Right cardiac atrium (tissue), 5 donors: Measurements from ENCODE around the gene MAML2. TPM values are rescaled to one million over a fixed set of nuclear protein-coding genes. Genes with fewer than 3 reads are reported as not detected.
"Not testable (repeated sequence)": the region's sequence is repeated elsewhere in the genome, so short reads cannot be mapped to it uniquely, and the experiment has no call there.

ENCODE experiments used
- ATAC-seq, 2 donors: fragments of 200-7000 bp; cut with Tn5 transposase; one replicate each; pipeline versions ENCODE4 v1.8.0 to v1.9.1; 2020; ENCODE audit warnings: moderate library complexity in 2 of 2, mild to moderate bottlenecking in 1 of 2
- DNase-seq, 3 donors: peaks; one replicate each; pipeline ENCODE4 v3.0.0-alpha.2; 2020
- H3K27ac ChIP-seq: one replicate; pipeline ENCODE4 v1.5.1; 2013; ENCODE audit warnings: mild to moderate bottlenecking, low read length, control low read depth, moderate library complexity
- H3K27me3 ChIP-seq: one replicate; pipeline ENCODE4 v1.6.1; 2013; ENCODE audit not compliant: control insufficient read depth, insufficient read depth
- H3K4me1 ChIP-seq: one replicate; pipeline ENCODE4 v1.6.1; 2013; ENCODE audit warnings: low read length; ENCODE audit not compliant: control insufficient read depth, insufficient read depth
- H3K4me3 ChIP-seq: one replicate; pipeline ENCODE4 v1.5.1; 2013; ENCODE audit warnings: low read length, control low read depth
- H3K9me3 ChIP-seq: one replicate; pipeline ENCODE4 v1.6.1; 2013; ENCODE audit warnings: low read length; ENCODE audit not compliant: control insufficient read depth
- WGBS: extraction: QIAGEN DNeasy Blood & Tissue Kit; methylation state at CpG from one replicate; pipeline ENCODE4 v1.1.7; 2013; 5-methylcytosine and 5-hydroxymethylcytosine counted together
- intact Hi-C, 4 donors: fragments of 100-400 bp; cut with DNase I; formaldehyde crosslinking; loops; one replicate each; pipeline versions ENCODE4 v1.11.0 to v1.14.0; 2022 to 2023
- polyA plus RNA-seq: library from polyadenylated mRNA; stranded (reverse); fragments of 200-250 nt; gene quantifications from one replicate; pipeline ENCODE4 v1.2.3, GENCODE V29; 2013
- total RNA-seq, 4 donors: library from RNA; stranded (reverse); fragmentation: NEBNext Ultra II Directional; extraction: Animal tissue kit (Norgen Biotek cat#: 25700); gene quantifications; one replicate each; pipeline ENCODE4 v1.2.1, GENCODE V29; 2021
- donor health status: healthy with polysubstance abuse.
- donor health status: DM: no; HTN: yes; CAD: no.
- donor health status: DM: no; HTN: no; CAD: no.
- donor health status: DM: no; HTN: yes; CAD: no; lungs with severe emphysema.
- donor health status: DM: yes; HTN: yes; CAD: no.

The MAML2 gene
- total and polyA plus RNA-seq, 5 donors = 2.7 to 9.9 (median 7.4) TPM

DNA sequence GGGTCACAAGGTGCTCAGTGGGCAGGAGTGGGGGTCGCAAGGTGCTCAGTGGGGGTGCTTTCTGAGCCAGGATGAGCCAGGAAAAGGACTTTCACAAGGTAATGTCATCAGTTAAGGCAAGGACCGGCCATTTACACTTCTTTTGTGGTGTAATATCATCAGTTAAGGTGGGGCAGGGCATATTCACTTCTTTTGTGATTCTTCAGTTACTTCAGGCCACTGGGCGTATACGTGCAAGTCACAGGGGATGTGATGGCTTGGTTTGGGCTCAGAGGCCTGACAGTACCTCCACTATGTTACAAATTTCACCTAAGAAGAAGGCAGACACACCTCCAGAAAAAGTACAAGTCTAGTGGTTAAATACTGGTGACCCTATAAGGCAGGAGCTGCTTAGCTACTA lies 162.1 kb downstream of the MAML2 start:
- DNase-seq, H3K4me3 ChIP-seq, H3K27ac ChIP-seq, ATAC-seq, H3K4me1 ChIP-seq, intact Hi-C loops, H3K27me3 ChIP-seq, H3K9me3 ChIP-seq: not testable (repeated sequence)
- WGBS = 97% methylated on average over 4 of the region's 4 CpGs

DNA sequence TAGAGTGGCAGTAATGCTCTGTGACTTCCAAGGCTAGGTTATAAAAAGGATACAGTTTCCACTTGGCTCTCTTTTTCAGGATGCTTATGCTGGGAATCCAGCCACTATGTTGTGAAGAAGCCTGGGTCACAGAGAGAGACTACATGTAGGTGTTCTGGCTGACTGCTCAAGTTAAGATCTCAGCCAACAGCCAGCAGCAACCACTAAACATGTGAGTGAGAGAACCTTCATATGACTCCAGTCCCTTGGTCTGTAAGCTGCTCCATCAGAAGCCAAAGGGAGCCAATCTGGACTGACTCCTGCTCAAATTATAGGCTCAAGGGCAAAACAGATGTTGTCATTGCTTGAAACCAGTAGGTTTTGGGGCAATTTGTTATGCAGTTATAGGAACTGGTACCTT lies 162.7 kb downstream of the MAML2 start:
- H3K4me3 ChIP-seq = no peak overlapping the region
- intact Hi-C loops = no loop called here
- no peak for DNase-seq
- H3K4me1 ChIP-seq = no peaks in the 10 kb centered on the region
- H3K27ac ChIP-seq = no peak overlapping the region
- no peaks in the 10 kb centered on the region for H3K9me3 ChIP-seq
- no peaks in the 10 kb centered on the region for H3K27me3 ChIP-seq
- ATAC-seq = no peak

DNA sequence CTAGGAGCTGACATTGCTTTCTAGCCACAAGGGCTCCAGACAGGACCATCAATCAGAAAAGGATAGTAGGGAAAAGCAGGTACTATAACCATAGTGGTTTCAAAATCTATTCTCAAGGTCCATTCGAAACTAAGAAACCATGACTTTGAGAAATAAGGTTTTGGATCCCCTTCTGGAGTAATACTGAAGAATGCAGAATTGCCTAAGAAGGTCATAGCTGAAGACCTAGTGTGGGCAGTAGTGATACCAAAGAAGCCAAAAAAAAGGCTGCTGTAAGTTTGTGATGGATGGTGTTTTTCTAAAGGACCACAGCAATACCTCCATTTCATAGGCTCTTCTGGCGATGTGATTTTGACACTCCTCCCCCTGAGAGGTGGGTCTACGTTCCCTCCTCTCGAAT lies 163.1 kb downstream of the MAML2 start:
- 93% methylated on average over 4 of the region's 4 CpGs for WGBS
- ATAC-seq (no peak), DNase-seq (no peak)
- no peaks in the 10 kb centered on the region for H3K4me1 ChIP-seq
- no peaks in the 10 kb centered on the region for H3K27me3 ChIP-seq
- no peak overlapping the region for H3K4me3 ChIP-seq
- intact Hi-C loops = no loop called here
- no peak overlapping the region for H3K27ac ChIP-seq
- no peaks in the 10 kb centered on the region for H3K9me3 ChIP-seq

DNA sequence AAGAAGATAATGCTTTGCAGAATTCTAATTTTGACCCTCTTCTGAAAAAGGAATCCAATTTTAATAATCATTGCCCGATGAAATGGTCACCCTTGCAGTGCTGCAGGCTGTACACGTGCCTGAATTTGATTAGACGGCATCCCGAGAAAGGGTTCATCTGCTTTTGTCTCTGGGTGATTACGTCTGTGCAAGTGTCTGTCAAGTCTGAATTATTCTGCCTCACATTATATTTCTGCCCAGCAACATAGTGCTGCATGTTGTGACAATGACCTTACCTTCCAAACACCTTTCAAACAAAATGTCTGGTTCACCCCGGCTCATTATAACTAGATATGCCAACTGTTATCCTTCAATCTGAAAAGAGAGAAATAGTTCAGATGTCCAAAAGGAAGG lies 164.1 kb downstream of the MAML2 start:
- ATAC-seq = no peak
- H3K27me3 ChIP-seq = no peaks in the 10 kb centered on the region
- no peak for DNase-seq
- WGBS = 86% methylated on average over 6 of the region's 6 CpGs
- H3K27ac ChIP-seq = no peak overlapping the region
- no peak overlapping the region for H3K4me3 ChIP-seq
- H3K9me3 ChIP-seq = no peaks in the 10 kb centered on the region
- no peaks in the 10 kb centered on the region for H3K4me1 ChIP-seq
- intact Hi-C loops = no loop called here

DNA sequence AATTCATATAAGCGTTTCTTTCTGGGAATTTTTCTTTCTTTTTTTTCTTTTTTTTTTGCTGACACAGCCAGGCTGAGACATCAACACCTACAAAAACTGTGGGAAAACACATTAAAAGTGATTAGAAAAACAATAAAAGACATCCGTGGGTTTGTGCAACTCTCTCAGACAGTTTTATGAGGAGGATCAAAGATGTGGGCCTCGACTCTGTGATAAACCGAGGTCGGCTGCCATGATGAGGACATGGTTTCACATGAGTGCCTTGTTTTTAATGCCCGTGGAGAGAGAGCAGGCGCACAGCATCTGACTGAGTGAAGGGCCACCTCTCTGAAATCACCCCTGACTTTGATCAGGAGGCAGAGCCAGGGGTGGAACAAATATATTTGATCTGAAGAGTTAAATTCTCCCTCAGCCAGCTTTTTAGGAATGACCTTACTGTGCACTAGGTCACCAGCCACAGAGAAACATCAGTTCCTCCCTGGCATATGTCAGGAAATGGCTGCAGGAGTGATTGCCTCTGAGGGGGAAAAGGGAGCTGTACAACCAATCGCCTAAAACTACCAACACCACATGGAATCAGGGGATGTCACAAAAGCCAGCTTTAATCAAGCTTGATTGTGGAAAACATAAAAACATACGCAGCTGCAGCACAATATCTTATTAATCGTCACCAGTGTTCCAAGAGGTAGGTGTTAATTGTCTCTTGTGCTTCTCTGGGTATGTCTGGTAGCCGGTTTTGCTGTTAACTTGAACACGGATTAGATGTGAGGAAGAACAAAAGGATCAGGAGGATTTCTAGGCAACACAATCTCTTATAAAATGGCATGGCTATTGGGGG lies 164.7 kb downstream of the MAML2 start:
- 69% methylated on average over 12 of the region's 12 CpGs for WGBS
- no peaks in the 10 kb centered on the region for H3K4me1 ChIP-seq
- ATAC-seq (no peak), DNase-seq (no peak)
- H3K27ac ChIP-seq = no peak overlapping the region
- intact Hi-C loops = no loop called here
- no peaks in the 10 kb centered on the region for H3K9me3 ChIP-seq
- no peak overlapping the region for H3K4me3 ChIP-seq
- H3K27me3 ChIP-seq = no peaks in the 10 kb centered on the region

DNA sequence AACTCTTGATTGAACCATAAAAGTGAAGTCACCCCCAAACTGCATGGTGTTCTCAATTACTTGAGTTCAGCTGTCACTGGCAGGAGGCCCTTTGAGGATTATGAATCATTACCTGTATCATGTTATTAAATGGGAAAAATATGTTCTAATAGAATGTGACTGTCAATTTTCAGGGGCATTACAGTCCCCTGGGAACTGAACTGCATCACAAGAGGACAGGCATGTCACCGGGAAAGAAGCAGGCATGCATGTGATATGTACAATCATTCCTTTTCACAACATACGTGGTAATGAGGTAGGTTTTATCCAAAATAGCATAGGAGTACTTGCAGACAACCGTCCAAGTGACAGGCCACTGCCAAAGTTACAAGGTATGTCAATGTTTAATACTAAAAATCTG lies 165.8 kb downstream of the MAML2 start:
- DNase-seq (no peak), ATAC-seq (no peak)
- Histone ChIP-seq H3K4me1 (no peaks in the 10 kb centered on the region), H3K4me3 (no peak overlapping the region), H3K27ac (no peak overlapping the region), H3K27me3 (no peaks in the 10 kb centered on the region), H3K9me3 (no peaks in the 10 kb centered on the region)
- 80% methylated on average over 3 of the region's 3 CpGs for WGBS
- intact Hi-C loops = no loop called here

DNA sequence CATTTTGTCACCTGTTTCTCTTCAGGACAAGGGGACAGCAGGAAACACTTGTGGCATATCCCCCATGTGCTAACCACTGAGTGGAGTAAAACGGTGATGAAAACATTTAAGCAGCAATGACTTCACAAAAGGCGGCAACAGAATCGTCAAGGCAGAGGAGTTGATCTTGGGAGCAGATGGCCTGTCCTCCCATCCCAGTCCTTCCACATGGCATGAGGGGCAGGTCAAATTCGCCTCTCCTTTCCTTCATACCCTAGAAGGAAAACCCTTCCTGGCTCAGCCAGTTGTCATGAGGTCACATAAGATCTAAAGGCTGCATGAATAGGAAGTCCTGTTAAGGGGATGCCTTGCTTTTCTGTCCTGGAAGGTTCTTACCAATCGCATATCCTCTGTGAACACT lies 169.1 kb downstream of the MAML2 start:
- Histone ChIP-seq H3K9me3 (no peaks in the 10 kb centered on the region), H3K27ac (no peak overlapping the region), H3K27me3 (no peaks in the 10 kb centered on the region), H3K4me1 (no peaks in the 10 kb centered on the region), H3K4me3 (no peak overlapping the region)
- WGBS = 93% methylated on average over 5 of the region's 5 CpGs
- ATAC-seq (no peak), DNase-seq (no peak)
- intact Hi-C loops = no loop called here

DNA sequence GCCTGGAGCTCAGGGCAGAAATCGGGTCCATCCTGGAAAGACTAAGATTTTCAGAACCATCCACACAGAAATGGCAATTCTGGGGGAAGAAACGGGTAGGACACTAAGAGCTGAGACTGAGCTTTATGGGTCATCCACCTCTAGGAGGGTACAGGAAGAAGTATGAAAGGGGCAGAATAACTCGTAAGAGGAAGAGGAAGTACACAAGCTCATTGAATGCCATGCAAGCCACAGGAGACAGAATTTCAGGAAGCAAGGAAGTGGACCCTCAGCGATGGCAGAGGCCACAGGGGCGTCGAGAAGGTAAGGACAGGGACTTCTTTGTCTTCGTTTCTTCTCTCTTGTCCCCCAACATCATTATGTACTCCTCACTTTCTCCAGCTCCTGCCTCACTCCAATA lies 169.6 kb downstream of the MAML2 start:
- ATAC-seq = no peak
- intact Hi-C loops = no loop called here
- WGBS = 79% methylated on average over 7 of the region's 7 CpGs
- Histone ChIP-seq H3K9me3 (no peaks in the 10 kb centered on the region), H3K27ac (no peak overlapping the region), H3K27me3 (no peaks in the 10 kb centered on the region), H3K4me3 (no peak overlapping the region), H3K4me1 (no peaks in the 10 kb centered on the region)
- DNase-seq = no peak

DNA sequence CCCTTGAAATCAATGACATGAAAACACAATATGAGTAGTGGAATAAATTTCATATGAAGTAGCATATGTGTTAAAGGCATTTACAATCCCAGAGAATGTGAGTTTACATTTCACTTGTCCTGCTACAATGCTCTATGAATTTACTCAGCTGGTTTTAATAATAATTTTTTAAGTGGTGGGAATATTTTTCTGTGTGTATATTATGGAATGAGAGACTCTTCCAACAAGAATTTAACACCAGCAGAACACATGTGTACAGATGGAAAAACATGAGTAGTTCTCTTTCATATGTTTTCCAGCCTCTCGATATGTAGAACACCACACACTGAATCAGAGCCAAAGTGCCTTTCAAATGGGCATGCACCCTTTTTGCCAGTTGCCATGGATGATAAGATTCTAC lies 170.4 kb downstream of the MAML2 start:
- WGBS = 85% methylated on average over 1 of the region's 1 CpG
- intact Hi-C loops = no loop called here
- Histone ChIP-seq H3K4me1 (no peaks in the 10 kb centered on the region), H3K27ac (no peak overlapping the region), H3K4me3 (no peak overlapping the region), H3K9me3 (no peaks in the 10 kb centered on the region), H3K27me3 (no peaks in the 10 kb centered on the region)
- ATAC-seq (no peak), DNase-seq (no peak)

DNA sequence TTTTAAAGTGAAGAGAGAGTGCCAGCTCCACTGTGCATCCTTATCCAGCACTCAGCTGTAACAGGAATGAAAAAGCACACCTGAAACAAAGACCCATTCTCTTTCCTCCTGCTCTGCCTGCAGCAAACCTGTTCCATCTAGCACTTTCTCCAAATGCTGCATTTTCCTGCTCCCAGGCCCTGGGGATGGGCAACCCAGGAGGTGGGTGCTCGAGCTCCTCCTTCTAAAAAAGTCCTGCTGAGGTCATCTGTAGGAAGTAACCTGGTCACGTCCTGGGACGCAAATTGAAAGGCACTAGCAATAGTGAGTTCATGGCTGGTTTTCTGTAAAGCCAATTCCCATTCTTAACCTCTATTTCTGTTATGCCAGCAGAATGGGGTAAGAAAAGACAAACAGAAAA lies 173.7 kb downstream of the MAML2 start:
- no peak for DNase-seq
- ATAC-seq = no peak

DNA sequence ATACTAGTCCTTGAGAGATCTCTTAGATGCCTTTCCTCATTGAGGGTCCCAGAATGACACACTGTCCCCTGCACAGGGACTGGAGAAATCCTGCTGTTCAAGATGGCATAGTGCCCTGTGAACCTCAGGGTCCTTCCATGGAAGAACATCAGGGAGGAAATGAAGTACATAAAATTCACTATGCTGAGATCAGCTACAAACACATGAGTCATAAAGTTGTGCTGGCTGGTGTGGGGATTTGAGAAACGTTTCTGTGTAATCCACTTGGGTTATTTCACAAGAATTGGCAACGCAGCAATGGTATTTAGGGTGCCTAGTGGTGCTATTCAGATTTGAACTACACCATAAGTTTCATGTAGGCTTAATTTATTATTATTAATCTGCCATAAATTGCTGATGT lies 174.4 kb downstream of the MAML2 start:
- ATAC-seq (peak; percentile 86 to 88), DNase-seq (peak in 2 of 3 donors; percentile 32 to 52)
- Histone ChIP-seq H3K27ac (no peak overlapping the region), H3K4me1 (no peaks in the 10 kb centered on the region), H3K9me3 (no peaks in the 10 kb centered on the region), H3K27me3 (no peaks in the 10 kb centered on the region), H3K4me3 (no peak overlapping the region)
- intact Hi-C loops = no loop called here
- WGBS = 30% methylated on average over 2 of the region's 2 CpGs

More for the DNA sequence above, 173.7 kb downstream of the MAML2 start:
- H3K4me1 ChIP-seq = no peaks in the 10 kb centered on the region
- no peak overlapping the region for H3K4me3 ChIP-seq
- WGBS = 72% methylated on average over 3 of the region's 3 CpGs
- H3K27me3 ChIP-seq = no peaks in the 10 kb centered on the region
- intact Hi-C loops = no loop called here
- no peaks in the 10 kb centered on the region for H3K9me3 ChIP-seq
- H3K27ac ChIP-seq = no peak overlapping the region

DNA sequence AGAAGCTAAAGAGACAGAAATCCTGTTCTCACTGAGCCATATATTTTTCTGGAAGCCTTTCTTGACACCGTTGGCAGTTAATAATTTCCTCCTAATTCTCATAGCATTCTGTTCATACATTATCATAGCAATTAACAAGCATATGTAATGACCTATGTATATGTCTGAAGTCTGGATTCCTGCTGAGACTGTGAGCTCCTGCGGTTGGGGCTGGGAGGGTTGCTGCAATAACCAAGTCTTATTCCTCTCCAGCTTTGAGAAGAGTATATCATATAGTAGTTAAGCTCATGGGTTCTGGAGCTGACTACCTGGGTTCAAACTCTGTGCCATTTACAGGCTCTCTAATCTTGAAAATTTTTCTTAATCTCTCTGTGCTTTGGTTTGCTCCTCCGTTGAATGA lies 175.2 kb downstream of the MAML2 start:
- ATAC-seq (no peak), DNase-seq (no peak)
- Histone ChIP-seq H3K4me1 (no peaks in the 10 kb centered on the region), H3K27ac (no peak overlapping the region), H3K4me3 (no peak overlapping the region), H3K27me3 (no peaks in the 10 kb centered on the region), H3K9me3 (no peaks in the 10 kb centered on the region)
- 86% methylated on average over 3 of the region's 3 CpGs for WGBS
- intact Hi-C loops = no loop called here
